WERI-Rb-1 (cell line): Measurements from ENCODE around the gene ADAM12.

Experiments used
- DNase-seq: peaks from one replicate; pipeline ENCODE4 v3.0.0-alpha.2; 2020
- H3K27ac ChIP-seq: fragments of 250-450 bp; sonication (Bioruptor Pico); 2 replicates; pipeline ENCODE4 v1.5.1; 2020; ENCODE audit warnings: mild to moderate bottlenecking, moderate library complexity
- H3K27me3 ChIP-seq: fragments of 250-450 bp; sonication (Bioruptor Pico); 2 replicates; pipeline ENCODE4 v1.5.1; 2021; ENCODE audit warnings: mild to moderate bottlenecking, low read depth, moderate library complexity; ENCODE audit not compliant: insufficient read depth, severe bottlenecking
- H3K36me3 ChIP-seq: fragments of 250-450 bp; sonication (Bioruptor Pico); 2 replicates; pipeline ENCODE4 v1.5.1; 2020; ENCODE audit warnings: mild to moderate bottlenecking, moderate library complexity
- H3K4me3 ChIP-seq: 2 replicates; pipeline ENCODE4 v1.5.1; 2011; ENCODE audit warnings: low read depth, mild to moderate bottlenecking, control low read depth, low read length
- H3K9me3 ChIP-seq: fragments of 250-450 bp; sonication (Bioruptor Pico); 2 replicates; pipeline ENCODE4 v1.5.1; 2021; ENCODE audit warnings: mild to moderate bottlenecking, moderate library complexity; ENCODE audit not compliant: severe bottlenecking
- TF ChIP-seq, protein P1 (sequence below): IDR thresholded peaks from 2 replicates; pipeline ENCODE4 v1.5.1; 2011; ENCODE audit warnings: low read depth, mild to moderate bottlenecking, control low read depth, inconsistent platforms, low read length

ADAM12 gene

DNA sequence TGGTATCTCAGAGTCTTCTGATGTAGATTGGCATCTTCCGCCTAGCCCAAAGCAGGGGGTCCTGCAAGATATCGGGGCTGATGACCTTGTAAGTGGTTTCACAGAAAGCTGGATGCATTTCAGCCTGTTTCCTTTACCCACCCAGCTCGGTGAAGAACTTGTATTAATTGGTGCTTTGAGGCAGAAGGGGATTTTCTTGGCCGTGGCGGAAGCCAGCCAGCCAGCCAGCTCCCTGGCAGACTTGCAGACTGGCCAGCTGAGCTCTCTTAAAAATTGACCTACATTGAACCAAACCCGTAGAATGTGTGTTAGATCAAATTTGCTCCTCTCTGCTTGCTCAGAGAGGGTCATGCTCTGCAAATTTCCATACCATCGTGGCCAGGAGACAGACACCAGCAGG lies 218.4 kb downstream of the ADAM12 start:
- TF ChIP-seq, protein P1, sequence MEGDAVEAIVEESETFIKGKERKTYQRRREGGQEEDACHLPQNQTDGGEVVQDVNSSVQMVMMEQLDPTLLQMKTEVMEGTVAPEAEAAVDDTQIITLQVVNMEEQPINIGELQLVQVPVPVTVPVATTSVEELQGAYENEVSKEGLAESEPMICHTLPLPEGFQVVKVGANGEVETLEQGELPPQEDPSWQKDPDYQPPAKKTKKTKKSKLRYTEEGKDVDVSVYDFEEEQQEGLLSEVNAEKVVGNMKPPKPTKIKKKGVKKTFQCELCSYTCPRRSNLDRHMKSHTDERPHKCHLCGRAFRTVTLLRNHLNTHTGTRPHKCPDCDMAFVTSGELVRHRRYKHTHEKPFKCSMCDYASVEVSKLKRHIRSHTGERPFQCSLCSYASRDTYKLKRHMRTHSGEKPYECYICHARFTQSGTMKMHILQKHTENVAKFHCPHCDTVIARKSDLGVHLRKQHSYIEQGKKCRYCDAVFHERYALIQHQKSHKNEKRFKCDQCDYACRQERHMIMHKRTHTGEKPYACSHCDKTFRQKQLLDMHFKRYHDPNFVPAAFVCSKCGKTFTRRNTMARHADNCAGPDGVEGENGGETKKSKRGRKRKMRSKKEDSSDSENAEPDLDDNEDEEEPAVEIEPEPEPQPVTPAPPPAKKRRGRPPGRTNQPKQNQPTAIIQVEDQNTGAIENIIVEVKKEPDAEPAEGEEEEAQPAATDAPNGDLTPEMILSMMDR = no peak
- H3K36me3 ChIP-seq = no peaks in the 10 kb centered on the region
- no peak overlapping the region for H3K4me3 ChIP-seq
- no peak overlapping the region for H3K27ac ChIP-seq
- H3K9me3 ChIP-seq = no peaks in the 10 kb centered on the region
- no peaks in the 10 kb centered on the region for H3K27me3 ChIP-seq
- no peak for DNase-seq

DNA sequence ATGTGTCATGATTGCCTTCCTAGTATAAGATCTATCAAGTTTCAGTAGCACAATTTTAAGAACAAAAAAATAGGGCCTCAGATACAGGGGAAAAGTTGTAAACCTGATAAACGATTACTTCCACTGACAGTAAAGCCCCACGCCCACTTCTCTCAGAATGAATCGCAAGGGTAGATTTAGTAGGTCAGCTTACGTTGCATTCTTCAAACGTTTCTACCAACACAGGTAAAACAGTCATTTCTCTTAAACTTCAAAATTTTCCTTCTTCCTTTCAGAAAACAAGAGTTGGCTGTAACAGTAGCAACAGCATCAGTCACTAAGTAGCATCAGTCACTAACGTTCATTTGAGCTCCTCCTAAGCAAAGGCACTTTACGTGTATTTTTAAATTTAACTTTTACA lies 221.5 kb downstream of the ADAM12 start:
- TF ChIP-seq, protein P1 = no peak
- no peaks in the 10 kb centered on the region for H3K36me3 ChIP-seq
- no peak overlapping the region for H3K27ac ChIP-seq
- H3K9me3 ChIP-seq = no peaks in the 10 kb centered on the region
- H3K4me3 ChIP-seq = no peak overlapping the region
- H3K27me3 ChIP-seq = no peaks in the 10 kb centered on the region
- no peak for DNase-seq

DNA sequence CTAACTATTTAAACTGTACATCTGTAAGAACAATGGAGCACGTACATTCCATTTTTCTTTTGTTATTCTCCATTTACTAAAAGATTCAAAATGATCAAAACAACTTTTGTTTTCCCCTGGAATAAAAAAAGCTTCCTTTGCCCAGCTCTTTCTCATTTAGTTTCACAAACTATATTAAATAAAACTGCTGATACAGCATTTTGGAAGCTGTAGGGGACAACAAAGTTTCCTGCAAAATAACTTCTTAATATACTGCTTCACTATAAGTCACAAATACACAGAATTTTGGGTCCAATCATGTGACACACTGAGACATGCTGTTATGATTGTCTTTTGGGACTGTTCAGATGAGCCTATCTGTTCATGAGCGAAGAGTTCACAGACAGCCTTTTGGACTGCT lies 222.4 kb downstream of the ADAM12 start:
- H3K27me3 ChIP-seq = no peaks in the 10 kb centered on the region
- TF ChIP-seq, protein P1 = no peak
- no peak for DNase-seq
- no peak overlapping the region for H3K4me3 ChIP-seq
- no peaks in the 10 kb centered on the region for H3K9me3 ChIP-seq
- no peak overlapping the region for H3K27ac ChIP-seq
- no peaks in the 10 kb centered on the region for H3K36me3 ChIP-seq

DNA sequence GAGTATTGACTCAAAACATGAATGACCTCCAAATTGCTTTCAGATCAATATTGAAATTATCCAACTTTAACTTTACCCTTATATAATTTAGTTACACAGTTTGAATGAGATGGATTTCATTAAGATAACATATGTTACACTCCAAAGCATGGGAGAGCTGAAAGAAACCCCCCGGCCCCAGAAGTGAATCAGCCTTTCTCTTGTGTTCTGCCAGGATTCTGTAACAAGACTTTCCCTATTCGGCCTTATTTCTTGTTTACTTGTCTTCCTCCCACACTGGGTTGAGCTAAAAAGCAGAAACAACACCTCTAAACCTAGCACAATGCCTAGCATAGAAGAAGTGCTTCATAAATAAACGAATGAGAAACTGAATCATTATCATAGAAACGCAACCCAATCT lies 224.8 kb downstream of the ADAM12 start:
- Histone ChIP-seq H3K27me3 (no peaks in the 10 kb centered on the region), H3K36me3 (no peaks in the 10 kb centered on the region), H3K27ac (no peak overlapping the region)

DNA sequence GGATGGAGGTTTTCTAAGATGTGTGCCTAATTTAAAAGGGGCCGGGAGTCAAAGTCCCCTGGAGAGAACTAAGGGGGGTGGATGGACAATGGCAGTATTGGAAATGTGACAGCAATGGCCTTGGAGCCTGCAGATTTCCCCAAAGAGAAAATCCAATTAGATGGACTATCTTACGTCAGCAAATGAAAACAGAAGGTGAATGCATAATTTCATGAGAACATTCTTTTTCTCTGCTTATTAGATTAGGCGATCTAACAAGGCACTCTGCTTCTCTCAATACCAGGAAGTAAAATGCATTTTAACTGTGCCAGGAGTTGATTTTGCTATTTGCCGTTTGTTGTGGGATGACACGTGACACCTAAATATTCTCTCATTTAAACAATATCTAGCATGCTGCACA lies 226.6 kb downstream of the ADAM12 start:
- TF ChIP-seq, protein P1 = no peak
- H3K36me3 ChIP-seq = no peaks in the 10 kb centered on the region
- no peaks in the 10 kb centered on the region for H3K9me3 ChIP-seq
- H3K27me3 ChIP-seq = no peaks in the 10 kb centered on the region
- H3K27ac ChIP-seq = no peak overlapping the region
- no peak overlapping the region for H3K4me3 ChIP-seq
- DNase-seq = no peak

More for the DNA sequence above, 224.8 kb downstream of the ADAM12 start:
- Histone ChIP-seq H3K9me3 (no peaks in the 10 kb centered on the region), H3K4me3 (no peak overlapping the region)
- DNase-seq = no peak
- TF ChIP-seq, protein P1 = no peak

DNA sequence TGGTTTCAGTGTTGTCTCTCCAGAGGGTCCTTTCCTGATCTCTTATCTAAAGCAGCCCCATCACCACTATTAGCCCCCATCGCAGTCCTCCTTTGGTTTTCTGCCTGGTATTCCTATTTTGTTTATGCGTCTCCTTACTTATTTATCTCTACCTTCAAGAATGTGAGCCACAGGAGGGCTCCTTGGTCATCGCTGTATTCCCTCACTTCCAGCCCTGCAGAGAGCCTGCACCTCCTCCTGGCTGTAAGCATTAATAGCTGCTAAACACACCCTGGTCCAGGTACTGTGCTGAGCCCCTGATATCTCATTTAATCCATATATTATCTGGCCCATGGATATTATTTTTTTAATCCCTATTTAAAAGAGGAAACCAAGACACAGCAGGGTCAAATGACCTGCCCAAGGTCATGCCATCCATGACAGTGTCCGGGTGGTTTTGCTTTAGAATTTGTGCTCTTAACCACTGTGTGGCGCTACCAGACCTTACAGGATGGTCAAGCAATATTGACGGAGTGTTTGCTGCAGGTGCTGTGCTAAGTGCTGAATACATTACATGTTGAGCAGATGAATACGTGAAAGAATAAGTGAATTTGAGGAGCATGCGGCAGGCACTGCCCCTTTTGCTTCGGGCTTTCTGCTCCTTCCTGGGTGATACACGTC lies 227.2 kb downstream of the ADAM12 start:
- Histone ChIP-seq H3K27me3 (no peaks in the 10 kb centered on the region), H3K4me3 (no peak overlapping the region), H3K36me3 (no peaks in the 10 kb centered on the region), H3K9me3 (no peaks in the 10 kb centered on the region), H3K27ac (no peak overlapping the region)
- DNase-seq = peak; percentile 35
- TF ChIP-seq, protein P1 = peak; percentile 45; the same call in 1 of the 2 replicates
